ENCODE data around the gene SPATA12. TPM values are rescaled to one million over a fixed set of nuclear protein-coding genes. Genes with fewer than 3 reads are reported as not detected.

Gene SPATA12
- polyA plus RNA-seq, 1 experiment = not detected

DNA sequence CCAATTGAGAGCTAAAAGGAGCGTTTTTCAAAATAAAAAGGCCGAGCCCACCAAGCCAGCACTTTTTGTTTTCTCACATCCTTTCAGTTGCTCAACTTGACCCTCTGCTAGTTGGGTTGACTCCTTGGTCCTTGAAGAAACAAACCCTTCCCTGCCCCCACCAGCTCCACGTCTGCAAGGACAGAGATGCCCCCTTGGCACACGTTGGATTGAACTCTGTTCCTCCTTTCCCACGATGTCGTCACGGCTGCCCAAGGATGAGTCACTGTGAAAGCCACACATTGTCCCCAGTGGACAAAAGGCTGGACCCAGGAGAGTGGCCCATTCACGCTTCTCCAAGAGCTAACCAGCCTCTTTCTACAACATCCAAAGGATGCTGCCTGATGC lies 43.0 kb upstream of the SPATA12 start:
- POLR2A ChIA-PET = no interaction called here
- TF ChIP-seq, protein P1, sequence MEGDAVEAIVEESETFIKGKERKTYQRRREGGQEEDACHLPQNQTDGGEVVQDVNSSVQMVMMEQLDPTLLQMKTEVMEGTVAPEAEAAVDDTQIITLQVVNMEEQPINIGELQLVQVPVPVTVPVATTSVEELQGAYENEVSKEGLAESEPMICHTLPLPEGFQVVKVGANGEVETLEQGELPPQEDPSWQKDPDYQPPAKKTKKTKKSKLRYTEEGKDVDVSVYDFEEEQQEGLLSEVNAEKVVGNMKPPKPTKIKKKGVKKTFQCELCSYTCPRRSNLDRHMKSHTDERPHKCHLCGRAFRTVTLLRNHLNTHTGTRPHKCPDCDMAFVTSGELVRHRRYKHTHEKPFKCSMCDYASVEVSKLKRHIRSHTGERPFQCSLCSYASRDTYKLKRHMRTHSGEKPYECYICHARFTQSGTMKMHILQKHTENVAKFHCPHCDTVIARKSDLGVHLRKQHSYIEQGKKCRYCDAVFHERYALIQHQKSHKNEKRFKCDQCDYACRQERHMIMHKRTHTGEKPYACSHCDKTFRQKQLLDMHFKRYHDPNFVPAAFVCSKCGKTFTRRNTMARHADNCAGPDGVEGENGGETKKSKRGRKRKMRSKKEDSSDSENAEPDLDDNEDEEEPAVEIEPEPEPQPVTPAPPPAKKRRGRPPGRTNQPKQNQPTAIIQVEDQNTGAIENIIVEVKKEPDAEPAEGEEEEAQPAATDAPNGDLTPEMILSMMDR (IDR thresholded peaks at IDR 0.05; ENCODE audit: insufficient read depth, low read depth, low read length) = no peak
- DNase-seq (ENCODE audit: low read depth) = no peak
- H3K4me3 ChIP-seq (ENCODE audit: low read depth, low read length) = no peak overlapping the region
- no peaks in the 10 kb centered on the region for H3K36me3 ChIP-seq (ENCODE audit: control insufficient read depth, insufficient read depth, low read length)
- CTCF ChIA-PET = interaction anchor here (1.0 kb wide), 2 partner anchors 22 to 29 kb away, joined by 3 to 7 read pairs; no protein-coding TSS in a partner anchor
- H3K27me3 ChIP-seq (ENCODE audit: control insufficient read depth, insufficient read depth, low read length) = no peaks in the 10 kb centered on the region

DNA sequence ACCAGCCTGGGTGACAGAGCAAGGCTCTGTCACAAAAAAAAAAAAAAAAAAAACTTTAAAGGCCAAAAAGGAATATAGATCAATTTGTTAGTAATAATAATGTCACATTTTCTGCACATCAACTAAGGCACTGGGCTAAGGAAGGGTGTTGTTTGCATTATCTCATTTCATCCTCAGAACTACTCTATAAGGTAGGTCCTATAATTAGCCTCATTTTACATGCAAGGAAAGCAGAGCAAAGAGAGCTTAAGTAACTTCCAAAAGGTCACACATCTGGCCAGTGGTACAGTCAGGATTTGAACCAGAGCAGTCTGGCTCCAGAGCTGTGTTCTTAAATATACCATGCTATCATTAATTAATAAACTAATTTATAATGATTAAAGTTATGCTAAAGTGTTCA lies 42.2 kb upstream of the SPATA12 start:
- DNase-seq (ENCODE audit: low read depth) = no peak
- ChIA-PET POLR2A (no interaction called here), CTCF (interaction anchor here (1.0 kb wide), 1 partner anchor 30 kb away, joined by 3 read pairs; no protein-coding TSS in a partner anchor)
- H3K27me3 ChIP-seq (ENCODE audit: control insufficient read depth, insufficient read depth, low read length) = no peaks in the 10 kb centered on the region
- H3K36me3 ChIP-seq (ENCODE audit: control insufficient read depth, insufficient read depth, low read length) = no peaks in the 10 kb centered on the region
- H3K4me3 ChIP-seq (ENCODE audit: low read depth, low read length) = no peak overlapping the region
- TF ChIP-seq, protein P1 (IDR thresholded peaks at IDR 0.05; ENCODE audit: insufficient read depth, low read depth, low read length) = no peak

DNA sequence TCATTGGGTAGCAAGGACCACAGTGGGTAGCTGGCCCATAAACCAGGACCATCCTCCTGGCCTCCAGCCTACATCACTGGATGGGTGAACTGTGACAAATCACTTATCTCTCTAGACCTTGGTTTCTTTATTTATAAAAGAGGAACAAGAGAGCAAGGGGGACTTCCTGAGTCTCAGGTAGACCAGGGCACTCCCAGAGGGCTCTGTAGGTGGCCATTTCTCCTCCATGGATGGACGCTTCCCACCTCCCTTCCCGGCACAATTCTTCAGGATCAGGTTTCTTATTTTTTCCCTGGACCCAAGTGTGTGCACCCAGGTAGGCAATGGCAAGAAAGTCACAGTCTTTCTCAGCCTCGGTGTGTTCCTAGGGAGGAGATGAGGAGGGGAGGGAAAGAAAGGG lies 41.4 kb upstream of the SPATA12 start:
- Histone ChIP-seq H3K4me3 (ENCODE audit: low read depth, low read length) (no peak overlapping the region), H3K27me3 (ENCODE audit: control insufficient read depth, insufficient read depth, low read length) (no peaks in the 10 kb centered on the region), H3K36me3 (ENCODE audit: control insufficient read depth, insufficient read depth, low read length) (no peaks in the 10 kb centered on the region)
- no peak for DNase-seq (ENCODE audit: low read depth)
- POLR2A ChIA-PET = no interaction called here
- TF ChIP-seq, protein P1 (IDR thresholded peaks at IDR 0.05; ENCODE audit: insufficient read depth, low read depth, low read length) = no peak
- CTCF ChIA-PET = no interaction called here

DNA sequence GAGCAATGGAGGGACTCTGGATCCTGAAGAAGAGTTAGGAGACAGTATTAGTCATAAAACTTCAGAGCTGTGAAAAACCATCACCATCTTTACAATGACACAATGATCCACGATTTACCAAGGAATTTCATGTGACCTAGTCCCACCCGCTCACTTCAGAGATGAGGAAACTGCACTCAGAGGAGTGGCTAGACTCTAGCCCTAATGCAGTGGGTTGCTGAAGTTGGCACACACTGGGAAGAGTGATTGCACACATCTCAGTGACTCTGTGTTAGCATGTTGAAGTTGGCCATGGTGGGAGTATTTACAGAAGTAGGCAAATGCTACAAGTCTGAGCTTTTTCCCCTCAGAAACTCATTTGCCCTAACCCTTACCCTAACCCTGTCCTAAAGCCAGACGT lies 35.2 kb upstream of the SPATA12 start:
- POLR2A ChIA-PET = no interaction called here

DNA sequence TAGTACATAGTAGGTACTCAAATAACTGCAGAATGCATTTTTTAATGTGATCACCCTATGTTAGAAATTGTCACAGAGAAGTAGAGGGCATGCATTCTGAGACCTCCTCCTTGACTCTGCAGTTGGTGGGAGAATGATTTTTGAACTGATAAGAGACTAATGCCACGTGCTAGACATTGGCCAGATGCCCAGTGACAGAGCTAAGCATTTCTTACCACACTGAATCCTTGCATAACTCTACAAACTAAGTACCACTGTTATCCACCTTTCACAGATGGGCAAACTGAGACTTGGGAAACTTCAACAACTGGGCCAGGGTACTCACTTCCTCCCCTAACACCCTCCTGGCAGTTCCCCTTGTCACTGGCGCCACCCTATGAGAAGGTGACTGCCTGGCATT lies 33.5 kb upstream of the SPATA12 start:
- H3K27me3 ChIP-seq (ENCODE audit: control insufficient read depth, insufficient read depth, low read length) = no peaks in the 10 kb centered on the region
- POLR2A ChIA-PET = no interaction called here
- CTCF ChIA-PET = no interaction called here
- no peak overlapping the region for H3K4me3 ChIP-seq (ENCODE audit: low read depth, low read length)
- no peak for DNase-seq (ENCODE audit: low read depth)
- TF ChIP-seq, protein P1 (IDR thresholded peaks at IDR 0.05; ENCODE audit: insufficient read depth, low read depth, low read length) = no peak
- no peaks in the 10 kb centered on the region for H3K36me3 ChIP-seq (ENCODE audit: control insufficient read depth, insufficient read depth, low read length)

More for the DNA sequence above, 35.2 kb upstream of the SPATA12 start:
- DNase-seq (ENCODE audit: low read depth) = no peak
- CTCF ChIA-PET = no interaction called here
- H3K36me3 ChIP-seq (ENCODE audit: control insufficient read depth, insufficient read depth, low read length) = no peaks in the 10 kb centered on the region
- no peaks in the 10 kb centered on the region for H3K27me3 ChIP-seq (ENCODE audit: control insufficient read depth, insufficient read depth, low read length)
- no peak overlapping the region for H3K4me3 ChIP-seq (ENCODE audit: low read depth, low read length)
- TF ChIP-seq, protein P1 (IDR thresholded peaks at IDR 0.05; ENCODE audit: insufficient read depth, low read depth, low read length) = no peak

Measured in BJ (cell line).